GM23248 (cell line): ENCODE data around the gene LDLRAD4.

Experiments used
- EZH2 ChIP-seq: fragments of 200-600 bp; sonication (generic); IDR thresholded peaks from 2 replicates; pipeline ENCODE4 v1.6.1; 2018; ENCODE audit warnings: antibody characterized with exemption, mild to moderate bottlenecking; ENCODE audit not compliant: insufficient read depth, poor library complexity, severe bottlenecking
- EZH2phosphoT487 ChIP-seq: fragments of 200-600 bp; sonication (generic); IDR thresholded peaks from 2 replicates; pipeline ENCODE4 v1.6.1; 2018; ENCODE audit warnings: antibody characterized with exemption, moderate library complexity, mild to moderate bottlenecking, low read depth; ENCODE audit not compliant: insufficient read depth

GRCh38 chr18:13625355-13625754 lies 406.8 kb downstream of the LDLRAD4 start:
- TF ChIP-seq EZH2 (no peak), EZH2phosphoT487 (no peak)
